Dermis microvascular lymphatic vessel endothelial cell (primary cell): ENCODE results near the gene EHBP1. TPM values are rescaled to one million over a fixed set of nuclear protein-coding genes. Genes with fewer than 3 reads are reported as not detected.
A peak's percentile ranks its signal among the peaks of the same experiment; 100 is the strongest.

Experiments
- DNase-seq, 2 donors: peaks; one replicate each; pipeline versions ENCODE4 v3.0.0 to v3.0.0-alpha.2; 2010; ENCODE audit warnings: low read depth in 2 of 2
- total RNA-seq: library from RNA; depleted of rRNA; stranded (reverse); fragments of >200 nt; gene quantifications from 2 replicates; pipeline ENCODE4 v1.2.1, GENCODE V29; 2014

Gene EHBP1
- total RNA-seq, 1 donor from 2014 or later: 13.1 TPM

DNA sequence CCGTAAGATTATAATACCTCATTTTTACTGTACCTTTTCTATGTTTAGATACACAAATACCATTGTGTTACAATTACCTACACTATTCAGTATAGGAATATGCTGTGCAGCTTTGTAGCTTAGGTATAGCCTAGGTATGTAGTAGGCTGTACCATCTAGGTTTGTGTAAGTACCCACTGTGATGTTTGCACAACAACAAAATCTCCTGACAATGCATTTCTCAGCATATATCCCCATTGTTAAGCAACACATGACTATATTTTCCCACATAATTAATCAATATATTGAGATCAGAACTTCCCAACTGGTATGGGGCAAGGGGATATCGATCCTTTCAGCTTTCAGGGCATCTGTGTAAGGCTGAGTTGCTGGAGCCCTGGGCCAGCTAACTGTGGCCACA lies 238.8 kb downstream of the EHBP1 start:
- DNase-seq: no peak

DNA sequence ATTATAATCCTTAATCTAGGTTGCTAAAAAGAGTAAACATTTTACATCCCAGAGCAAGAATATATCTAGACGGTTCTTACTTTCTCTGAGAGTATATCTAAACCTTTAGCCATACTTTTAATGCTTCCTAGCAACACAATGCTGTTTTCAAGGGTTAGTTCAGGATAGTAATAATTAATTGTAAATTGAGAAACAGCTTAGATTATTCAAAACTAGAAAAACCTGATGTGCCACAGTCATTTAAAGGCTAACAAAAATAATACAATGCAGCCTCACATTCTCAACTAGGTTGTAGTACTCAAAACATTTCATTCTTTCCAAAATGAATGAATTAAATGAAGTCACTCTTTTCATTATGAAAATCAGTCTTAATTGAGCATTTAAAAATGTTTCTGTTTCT lies 241.9 kb downstream of the EHBP1 start:
- DNase-seq: no peak

GRCh38 chr2:62956651-62957050 lies 251.1 kb downstream of the EHBP1 start:
- DNase-seq: no peak

GRCh38 chr2:62958206-62958605 lies 252.7 kb downstream of the EHBP1 start:
- DNase-seq: no peak

DNA sequence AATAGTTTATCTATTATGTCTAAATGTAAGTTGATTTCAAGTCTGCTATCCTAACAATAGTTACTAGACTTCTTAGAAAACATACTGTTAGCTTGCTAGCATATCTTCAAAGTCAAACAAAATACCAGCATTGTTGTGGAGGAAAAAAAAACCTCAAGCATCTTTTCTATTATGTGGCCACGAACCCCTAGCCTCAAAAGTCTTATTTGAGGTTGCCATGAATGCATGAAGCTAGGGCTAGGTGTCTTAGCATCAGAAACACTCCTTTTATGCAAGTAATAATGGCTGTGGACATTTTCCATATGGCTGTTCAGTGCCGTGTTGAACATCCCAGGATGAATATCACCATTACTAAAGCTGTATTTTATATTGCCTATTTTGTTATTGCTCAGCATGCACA lies 258.5 kb downstream of the EHBP1 start:
- no peak for DNase-seq

- DNase-seq: no peak
Observed at GRCh38 chr2:62964671-62965070, 259.2 kb downstream of the EHBP1 start.

DNA sequence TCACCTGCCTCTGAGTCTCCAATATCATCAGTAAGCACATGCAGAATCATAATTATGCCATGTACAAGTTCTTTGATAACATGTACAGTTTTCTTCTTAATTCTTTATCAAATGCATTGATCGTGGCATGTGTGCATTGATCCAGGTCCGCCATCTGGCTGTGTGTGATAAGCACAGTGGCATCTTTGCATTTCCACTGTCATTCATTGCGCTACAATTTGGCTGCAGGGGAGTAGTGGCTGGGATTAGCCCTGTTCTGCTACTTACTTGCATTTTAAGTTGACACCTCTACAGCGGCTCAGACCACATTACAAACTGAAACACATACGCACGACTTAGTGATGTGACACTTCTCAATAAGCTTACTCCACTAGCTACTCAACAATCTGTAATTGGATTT lies 261.5 kb downstream of the EHBP1 start:
- no peak for DNase-seq

- no peak for DNase-seq
Observed at GRCh38 chr2:62968168-62968567, 262.7 kb downstream of the EHBP1 start.

GRCh38 chr2:62968668-62969067 lies 263.2 kb downstream of the EHBP1 start:
- no peak for DNase-seq

DNA sequence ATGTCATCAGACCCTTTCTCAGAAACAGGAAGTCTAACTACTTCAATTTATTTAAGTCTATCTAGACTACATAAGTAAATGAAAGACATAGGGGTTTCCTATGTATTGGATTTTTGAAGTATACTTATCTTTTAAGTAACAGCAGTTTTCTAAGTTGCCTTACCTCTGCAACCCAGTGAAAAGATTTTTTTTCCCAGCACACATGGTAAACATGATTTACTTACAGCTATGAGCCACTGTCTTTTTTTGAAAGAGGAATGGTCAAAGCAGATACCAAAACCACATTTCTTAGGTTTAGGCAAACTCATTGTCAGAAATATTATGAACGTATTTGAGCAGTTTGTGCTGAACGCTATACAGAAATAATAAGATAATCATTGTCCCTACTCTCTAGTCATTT lies 266.4 kb downstream of the EHBP1 start:
- no peak for DNase-seq

DNA sequence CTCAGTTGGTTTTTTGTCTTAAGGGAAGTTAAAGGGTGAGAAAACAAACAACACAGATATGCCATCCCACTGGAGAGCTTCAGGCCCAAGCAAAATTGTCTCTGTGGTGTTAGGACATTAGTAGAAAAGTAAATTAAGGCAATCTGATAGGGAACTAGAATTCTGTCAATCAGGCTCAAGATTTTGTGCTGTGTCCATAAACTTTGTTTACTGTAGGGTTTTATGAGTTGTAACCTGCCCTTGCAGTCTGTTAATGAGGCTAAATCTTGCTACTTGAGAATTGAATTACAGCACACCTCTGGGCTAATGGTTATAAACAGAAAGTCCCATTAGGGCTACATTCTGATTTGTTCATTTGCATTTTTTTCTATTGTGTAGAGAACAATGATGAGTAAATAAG lies 267.1 kb downstream of the EHBP1 start:
- no peak for DNase-seq

DNA sequence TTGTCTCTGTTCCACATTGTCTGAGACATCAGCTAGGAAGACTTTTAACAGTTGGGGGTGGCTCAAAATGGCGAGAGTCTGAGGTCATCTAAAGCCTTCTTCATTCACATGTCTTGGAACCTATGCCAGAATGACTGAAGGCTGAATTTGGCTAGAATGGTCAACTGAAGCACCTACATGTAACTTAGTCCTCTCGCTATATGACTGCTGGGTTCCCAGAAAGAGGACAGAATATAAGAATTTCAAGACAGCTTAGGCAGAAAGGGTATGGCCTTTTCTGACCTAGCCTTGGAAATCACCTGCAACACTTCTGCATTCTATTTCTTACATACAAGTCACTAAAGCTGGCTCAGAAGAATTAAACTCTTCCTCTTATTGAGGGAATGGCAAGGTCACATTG lies 269.5 kb downstream of the EHBP1 start:
- no peak for DNase-seq

GRCh38 chr2:62991605-62992004 lies 286.1 kb downstream of the EHBP1 start:
- peak; percentile 48 to 51 for DNase-seq

DNA sequence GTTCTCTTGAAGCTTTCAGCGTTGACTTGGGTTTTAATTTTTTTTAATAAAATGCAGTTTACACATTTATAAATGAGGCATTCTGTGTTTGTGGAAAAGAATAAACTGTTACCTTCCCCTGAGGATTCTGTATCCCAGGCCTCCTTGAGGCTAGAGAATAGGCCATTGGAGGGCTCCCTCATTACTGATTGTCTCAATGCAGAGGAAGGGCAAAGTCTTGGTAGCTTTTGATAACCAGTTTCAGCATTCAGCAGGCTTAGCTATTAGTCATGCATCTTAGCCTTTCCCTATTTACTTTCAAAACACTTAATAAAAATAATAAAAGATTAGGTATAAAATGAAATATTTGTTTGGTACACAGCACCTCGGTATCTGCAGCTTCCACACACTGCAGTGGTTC lies 287.0 kb downstream of the EHBP1 start:
- no peak for DNase-seq

DNA sequence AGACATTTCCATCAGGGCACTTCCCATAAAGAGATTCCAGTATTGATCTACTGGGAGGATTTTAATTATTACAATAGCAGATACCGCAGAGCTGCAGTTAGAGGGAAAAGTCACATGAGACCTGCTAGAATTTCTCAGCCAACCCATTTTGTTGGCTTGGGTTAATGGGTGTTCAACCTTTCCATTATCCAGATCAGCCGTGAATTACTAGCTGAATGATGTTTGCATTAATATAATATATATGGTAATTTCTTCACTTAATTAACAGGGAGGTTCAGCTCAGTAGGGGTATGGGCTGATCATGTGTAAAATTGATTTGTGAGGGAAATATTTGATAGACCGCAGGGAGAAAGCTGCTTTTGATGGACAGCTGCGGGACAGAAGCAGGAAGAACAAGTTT lies 288.7 kb downstream of the EHBP1 start:
- no peak for DNase-seq

DNA sequence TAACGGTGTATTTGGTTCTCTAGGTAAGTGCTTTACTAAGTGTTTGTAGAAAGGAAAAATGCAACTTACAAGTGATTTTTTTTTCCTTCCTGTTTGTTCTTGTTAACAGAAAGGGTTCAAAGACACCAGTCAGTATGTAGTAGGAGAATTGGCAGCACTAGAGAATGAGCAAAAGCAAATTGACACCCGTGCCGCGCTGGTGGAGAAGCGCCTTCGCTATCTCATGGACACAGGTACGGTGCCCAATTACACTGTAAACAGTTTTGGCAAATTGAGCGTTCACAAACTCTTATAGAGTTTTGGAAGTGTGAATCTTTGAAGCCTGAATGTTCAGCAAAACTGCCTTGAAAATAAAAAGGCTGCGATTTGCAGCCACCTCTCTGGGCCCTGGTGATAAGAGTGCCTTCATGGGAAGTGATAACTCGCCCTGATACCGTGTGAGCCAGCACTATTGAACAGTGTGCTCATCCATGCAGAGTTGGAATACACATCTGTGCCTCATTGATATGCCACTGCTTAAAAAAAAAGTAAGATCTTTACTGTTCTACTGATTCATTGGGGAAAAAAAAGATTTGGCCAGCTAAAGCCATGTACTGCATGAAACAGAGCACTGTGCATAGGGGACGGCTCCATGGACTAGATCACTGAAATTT lies 291.1 kb downstream of the EHBP1 start:
- DNase-seq: no peak

DNA sequence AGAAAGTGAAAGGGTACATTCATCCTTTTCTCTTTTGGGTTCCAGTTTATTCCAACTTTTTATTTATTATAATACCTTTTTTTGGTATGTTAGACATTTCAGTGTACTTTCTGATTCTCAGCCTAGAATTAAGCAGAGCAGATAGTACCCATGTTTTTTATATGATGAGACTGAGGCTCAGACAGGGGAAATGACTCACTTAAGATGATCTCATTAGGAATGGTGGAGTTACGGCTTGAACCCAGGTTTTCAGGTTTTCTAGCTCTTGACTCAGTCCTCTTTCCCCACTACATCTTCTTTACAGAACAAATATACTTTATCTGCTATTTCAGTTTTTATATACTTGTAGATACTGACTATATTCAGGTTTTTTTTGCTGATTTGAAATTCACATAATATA lies 293.4 kb downstream of the EHBP1 start:
- peak in 1 of 2 donors; percentile 9 for DNase-seq

GRCh38 chr2:62999905-63000304 lies 294.4 kb downstream of the EHBP1 start:
- DNase-seq: no peak

- DNase-seq: peak in 1 of 2 donors; percentile 16
Observed at GRCh38 chr2:63000801-63001200, 295.3 kb downstream of the EHBP1 start.

GRCh38 chr2:63001576-63001975 lies 296.1 kb downstream of the EHBP1 start:
- DNase-seq: no peak

DNA sequence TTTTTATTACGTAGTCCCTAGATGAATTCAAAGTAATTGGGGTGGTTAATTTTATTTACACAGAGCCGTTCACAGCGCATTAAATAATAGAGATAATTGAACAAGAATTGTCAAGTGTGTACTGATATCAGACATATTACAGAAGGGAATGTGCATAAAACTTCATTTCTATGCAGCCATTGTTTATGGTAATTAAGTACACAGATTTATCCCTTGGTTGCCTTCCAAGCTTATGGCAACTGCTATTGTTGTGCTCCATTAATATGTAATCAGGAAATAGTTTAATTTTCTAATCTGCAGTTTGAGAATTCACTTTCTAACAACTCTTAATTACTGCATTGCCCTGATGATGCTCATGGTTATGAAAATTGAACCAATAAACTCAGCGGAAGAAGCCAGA lies 297.8 kb downstream of the EHBP1 start:
- DNase-seq: no peak

DNA sequence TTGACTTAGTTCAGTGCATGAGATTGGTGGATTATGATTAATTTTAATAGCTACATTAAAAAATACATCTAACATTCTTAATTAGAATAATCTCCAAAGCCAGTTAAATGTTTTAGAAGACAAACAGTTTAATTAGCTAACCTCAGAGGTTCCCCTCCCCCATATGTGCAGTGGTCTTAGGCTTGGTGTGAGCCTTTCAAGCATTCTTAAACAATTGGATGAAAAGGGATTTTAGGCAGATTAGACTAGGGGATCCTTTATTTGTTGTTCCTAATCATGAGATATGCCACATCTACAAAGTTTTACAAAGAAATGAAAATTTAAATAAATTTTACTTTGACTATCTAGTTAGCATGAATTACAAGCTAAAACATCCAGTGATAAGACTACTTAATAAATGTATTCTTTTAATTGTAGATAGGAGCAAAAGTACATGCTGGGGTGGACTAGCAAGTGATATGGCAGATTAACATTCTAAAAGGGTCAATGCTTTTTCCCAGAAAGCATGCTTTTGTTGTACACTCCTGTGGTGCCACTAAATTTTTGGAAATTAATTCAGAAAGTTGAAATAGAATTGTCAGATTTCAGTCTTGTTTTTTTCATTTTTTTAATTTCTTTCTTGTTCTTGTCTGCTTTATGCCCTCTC lies 302.4 kb downstream of the EHBP1 start:
- DNase-seq: no peak

DNA sequence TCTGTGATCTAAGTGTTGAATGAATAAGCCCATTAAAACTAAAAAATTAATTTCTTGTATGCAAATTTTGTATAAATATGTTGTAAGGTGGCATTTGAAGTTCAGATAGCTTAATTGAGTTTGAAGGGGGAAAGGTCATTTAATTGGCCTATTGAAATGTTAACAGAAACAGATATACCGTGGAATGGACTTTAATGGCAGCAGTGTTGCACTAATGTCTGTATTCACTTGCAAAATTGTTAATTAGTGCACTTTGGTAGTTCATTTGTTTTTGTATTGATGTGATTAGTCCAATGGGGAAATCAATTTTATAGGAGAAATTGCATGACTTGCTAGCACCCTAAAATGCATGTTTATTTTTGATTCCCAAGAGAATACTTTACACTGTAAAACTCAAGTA lies 303.3 kb downstream of the EHBP1 start:
- no peak for DNase-seq

GRCh38 chr2:63009490-63009889 lies 304.0 kb downstream of the EHBP1 start:
- no peak for DNase-seq
